HG02759 (cell line): ENCODE measurements around the gene OR52M1.
"Not testable (repeated sequence)": the region's sequence is repeated elsewhere in the genome, so short reads cannot be mapped to it uniquely, and the experiment has no call there.

Source experiments
- ATAC-seq: cut with Tn5 transposase; IDR thresholded peaks from one replicate; pipeline ENCODE4 v1.9.1; 2021; ENCODE audit warnings: mild to moderate bottlenecking, moderate library complexity; ENCODE audit not compliant: unreplicated experiment

The OR52M1 gene, protein sequence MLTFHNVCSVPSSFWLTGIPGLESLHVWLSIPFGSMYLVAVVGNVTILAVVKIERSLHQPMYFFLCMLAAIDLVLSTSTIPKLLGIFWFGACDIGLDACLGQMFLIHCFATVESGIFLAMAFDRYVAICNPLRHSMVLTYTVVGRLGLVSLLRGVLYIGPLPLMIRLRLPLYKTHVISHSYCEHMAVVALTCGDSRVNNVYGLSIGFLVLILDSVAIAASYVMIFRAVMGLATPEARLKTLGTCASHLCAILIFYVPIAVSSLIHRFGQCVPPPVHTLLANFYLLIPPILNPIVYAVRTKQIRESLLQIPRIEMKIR

DNA sequence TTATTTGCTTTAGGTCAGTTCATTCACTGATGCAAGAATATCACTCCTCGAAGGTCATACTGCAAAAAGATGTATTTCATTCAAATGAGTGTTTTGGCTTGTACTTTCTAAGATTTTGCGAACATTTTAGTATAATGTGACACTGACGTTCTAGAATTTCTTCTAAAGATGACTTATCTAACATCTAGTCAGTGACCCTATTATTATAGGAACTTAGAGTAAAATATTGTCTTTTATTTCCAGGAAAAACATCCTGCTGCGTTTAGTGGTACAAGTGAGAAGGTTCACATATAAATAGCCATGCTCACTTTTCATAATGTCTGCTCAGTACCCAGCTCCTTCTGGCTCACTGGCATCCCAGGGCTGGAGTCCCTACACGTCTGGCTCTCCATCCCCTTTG, at the start of gene OR52M1:
TSS of gene OR52M1 (plus strand) at position 301 of the 400 bp plus-strand sequence. CDS start at position 301, 0 bp downstream.
- ATAC-seq, result no peak

DNA sequence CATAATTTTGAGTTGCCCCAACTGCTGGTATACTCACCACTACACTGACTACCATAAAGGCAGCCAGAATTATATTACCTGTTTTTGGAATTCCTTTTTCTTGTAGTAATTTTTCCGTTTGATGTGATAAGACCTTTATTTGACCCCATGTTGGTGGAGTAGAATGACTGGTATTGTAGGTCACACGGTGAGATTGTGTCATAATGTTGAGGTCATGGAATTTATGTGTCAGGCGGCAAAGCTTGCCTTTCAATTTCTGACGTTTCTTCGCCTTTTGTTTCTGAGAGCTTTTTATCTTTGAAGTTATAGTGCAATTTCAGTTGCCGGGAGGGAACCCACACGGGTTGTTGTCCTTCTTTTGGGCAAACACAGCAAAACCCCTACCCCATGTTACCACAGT, 49.5 kb upstream of the OR52M1 start:
- ATAC-seq, result no peak

DNA sequence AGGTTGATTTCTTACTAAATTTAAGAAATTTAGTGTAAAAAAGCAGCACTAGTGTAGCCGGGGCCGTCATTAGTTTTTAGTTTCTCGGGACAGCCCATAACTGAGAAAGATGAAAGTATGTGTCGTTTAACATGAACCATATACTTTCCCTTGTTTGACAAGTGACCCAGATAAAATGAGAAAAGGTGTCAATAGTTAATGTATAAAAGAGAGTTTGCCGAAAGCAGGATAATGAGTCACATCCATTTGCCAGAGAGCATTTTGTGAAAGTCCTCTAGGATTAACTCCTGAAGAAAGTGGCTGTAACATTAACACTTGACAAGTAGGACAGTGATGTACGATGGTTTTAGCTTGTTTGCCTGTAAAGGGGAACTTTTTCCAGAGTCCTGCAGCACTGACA, 49.0 kb upstream of the OR52M1 start:
- no peak for ATAC-seq

DNA sequence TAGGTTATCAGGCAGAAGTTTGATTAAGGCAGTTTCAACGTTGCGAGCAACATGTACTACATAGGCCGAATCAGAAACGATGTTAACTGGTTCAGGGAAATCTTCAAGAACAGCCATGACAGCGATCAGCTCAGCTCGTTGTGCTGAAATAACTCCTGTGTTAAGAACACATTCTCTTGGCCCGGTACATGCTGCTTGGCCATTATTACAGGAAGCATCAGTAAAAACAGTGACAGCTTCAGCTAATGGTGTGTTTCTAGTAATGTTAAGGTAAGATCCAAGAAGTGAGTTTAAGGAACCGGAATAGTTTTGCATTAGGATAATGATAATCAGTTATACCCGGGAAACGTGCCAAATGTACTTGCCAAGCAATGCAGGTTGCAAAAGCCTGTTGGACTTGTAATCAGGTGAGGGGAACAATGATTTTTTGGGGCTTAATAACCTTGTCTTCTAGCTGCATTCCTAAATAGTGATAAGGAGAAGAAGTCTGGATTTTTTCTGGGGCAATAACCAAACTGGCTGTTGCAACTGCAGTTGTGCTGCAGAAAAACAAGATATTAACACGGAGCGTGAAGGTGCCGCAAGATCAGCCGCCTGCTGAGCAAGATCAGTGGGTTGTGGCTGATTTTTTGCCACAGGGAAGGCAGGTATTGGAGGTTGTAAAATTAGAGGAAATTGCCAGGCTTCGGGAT, 48.3 kb upstream of the OR52M1 start:
- ATAC-seq, result no peak

DNA sequence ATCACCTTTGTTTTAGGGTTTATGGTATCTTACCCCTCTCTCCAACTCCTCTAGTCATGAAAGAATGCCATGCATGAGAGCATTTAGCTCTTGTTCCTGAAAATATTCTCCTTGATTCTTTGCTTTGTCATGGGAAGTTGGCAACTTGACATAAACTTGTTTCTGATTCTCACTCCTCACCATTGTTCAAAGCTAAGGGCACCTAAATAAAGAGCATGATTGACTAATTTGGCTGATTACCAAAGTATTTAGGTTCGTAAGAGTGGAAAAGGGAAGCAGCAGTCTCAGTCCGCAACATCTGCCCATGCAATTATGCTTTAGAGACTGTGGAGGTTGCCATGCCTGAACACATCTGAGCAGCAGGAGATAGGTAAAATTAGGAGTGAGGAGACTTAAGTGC, 36.1 kb upstream of the OR52M1 start:
- no peak for ATAC-seq

DNA sequence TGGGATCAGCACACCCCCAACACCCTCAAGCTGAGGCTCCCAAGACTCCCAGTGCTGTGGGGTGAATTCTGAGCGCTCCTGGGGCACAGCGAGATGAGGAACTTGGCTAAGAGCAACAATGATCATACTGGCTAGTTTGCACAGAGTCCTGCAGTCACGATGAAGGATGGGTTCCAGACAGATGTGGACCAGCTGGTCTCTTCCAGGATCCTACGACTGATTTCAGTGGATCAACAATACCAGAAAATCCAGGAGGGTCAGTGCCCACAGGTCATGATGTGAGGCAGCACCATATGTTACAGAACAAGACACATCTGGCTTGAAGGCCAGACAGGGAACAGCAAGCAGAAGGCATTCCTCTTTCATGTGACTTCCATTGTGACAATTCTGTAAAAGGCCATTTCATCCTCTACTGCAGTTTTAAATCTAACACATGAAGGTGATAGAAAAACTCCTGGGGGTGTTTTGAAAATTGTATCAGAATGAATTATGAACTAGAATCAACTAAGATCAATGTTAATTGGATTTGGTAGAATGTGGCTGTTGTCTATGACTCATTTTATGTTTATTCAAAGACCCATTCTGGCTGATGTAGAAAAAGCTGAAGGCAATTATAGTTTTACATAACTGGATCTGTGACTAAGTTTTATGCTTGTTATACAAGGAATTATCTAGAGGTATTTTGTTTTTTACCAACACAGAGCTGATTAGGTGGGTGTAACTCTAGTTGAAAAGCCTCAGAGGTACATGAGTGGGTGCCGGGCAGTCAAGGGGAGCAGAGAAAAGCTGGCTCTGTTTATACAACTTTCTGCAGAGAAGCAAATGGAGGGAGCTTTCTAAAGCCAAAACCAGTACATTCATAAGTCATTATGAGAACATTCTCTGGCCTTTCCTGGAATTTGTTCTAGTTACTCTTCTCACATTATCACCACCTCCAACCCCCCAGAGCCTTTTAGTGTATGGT, 33.4 kb upstream of the OR52M1 start:
- ATAC-seq, result no peak

DNA sequence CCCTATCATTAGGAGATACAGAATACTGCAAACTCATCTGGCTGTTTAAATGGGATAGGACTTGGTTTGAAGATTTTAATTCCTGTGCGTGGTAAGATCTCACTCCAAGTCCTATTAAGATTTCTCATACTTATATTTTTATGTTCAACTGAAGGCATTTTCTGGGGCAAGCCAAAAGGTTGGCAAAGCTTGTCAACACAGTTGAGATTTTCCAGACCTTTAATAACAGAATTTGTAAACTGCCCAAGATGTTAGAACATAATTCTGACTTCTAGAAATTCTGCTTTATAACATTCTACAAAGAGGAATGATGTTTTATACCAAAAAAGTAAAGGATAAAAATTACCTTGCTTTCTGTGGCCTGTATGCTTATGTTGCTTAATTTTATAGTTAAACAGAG, 30.8 kb upstream of the OR52M1 start:
- no peak for ATAC-seq

DNA sequence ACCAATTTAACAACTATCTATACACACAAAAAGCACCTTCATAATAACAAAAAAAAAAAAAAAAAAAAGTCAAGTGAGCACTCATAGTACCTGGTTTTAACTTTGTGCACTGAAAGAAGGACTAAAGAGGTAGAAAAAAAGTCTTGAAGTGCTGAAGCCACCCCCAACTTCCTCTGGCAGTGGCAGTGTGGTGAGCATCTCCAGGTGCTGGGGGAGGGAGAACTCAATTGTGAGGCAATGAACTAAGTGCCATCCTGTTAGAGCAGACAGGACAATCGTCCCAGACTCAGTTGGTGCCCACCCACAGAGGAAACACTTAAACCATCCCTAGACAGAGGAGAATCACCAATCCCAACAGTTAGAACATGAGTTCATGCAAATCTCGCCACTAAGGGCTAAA, 22.7 kb upstream of the OR52M1 start:
- no peak for ATAC-seq

DNA sequence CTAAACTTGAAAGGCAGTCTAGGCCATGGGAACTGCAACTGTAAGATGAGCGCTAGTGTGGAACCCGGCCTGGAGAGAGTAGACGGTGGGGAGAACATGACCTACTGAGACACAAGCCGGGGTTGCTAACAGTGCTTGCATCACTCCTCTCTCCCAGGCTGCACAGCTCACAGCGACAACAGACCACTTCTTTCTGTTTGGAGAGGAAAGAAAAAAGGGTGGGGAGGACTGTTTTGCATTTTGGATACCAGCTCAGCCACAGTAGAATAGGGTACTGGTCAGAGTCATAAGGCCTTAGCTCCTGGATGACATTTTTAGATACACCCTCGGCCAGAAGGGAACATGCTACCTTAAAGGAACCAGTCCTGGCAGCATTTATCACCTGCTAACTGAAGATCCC, 22.2 kb upstream of the OR52M1 start:
- ATAC-seq, result no peak

DNA sequence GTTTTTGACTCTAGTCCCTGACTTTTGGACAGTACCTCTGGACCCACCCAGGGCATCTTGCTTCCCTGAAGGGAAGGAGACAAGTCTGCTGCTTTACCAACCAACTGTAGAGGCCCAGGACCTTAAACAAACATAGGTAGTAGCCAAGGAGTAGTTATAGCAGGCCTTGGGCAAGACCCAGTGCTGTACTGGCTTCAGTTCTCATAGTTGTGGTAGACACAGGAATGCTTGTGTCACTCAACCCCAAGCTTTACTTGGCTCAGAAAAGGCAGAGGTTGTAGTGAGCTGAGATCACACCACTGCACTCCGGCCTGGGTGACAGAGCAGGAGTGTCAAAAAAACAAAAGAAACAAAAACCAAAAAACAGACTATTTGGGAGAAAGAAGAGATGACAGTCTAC, 21.3 kb upstream of the OR52M1 start:
- ATAC-seq, result no peak

DNA sequence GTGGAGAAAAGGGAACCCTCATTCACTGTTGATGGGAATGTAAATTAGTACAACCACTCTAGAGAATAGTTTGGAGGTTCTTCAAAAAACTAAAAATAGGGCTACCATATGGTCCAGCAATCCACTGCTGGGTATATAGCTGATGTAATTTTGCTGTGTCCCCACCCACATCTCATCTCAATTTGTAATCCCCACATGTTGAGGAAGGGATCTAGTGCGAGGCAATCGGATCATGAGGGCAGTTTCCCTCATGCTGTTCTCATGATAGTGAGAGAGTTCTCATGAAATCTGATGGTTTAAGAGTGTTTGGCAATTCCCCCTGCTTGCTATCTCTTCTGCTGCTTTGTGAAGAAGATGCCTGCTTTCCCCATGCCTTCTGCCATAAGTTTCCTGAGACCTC, 17.1 kb upstream of the OR52M1 start:
- ATAC-seq, result no peak

DNA sequence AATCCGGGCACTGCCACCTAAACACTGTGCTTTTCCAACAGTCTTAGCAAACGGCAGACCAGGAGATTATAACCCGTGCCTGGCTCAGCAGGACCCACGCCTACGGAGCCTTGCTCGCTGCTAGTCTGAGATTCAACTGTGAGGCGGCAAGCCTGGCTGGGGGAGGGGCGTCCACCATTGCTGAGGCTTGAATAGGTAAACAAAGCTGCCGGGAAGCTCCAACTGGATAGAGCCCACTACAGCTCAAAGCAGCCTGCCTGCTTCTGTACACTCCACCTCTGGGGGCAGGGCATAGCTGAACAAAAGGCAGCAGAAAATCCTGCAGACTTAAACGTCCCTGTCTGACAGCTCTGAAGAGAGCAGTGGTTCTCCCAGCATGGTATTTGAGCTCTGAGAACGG, 13.3 kb upstream of the OR52M1 start:
- not testable (repeated sequence) for ATAC-seq

DNA sequence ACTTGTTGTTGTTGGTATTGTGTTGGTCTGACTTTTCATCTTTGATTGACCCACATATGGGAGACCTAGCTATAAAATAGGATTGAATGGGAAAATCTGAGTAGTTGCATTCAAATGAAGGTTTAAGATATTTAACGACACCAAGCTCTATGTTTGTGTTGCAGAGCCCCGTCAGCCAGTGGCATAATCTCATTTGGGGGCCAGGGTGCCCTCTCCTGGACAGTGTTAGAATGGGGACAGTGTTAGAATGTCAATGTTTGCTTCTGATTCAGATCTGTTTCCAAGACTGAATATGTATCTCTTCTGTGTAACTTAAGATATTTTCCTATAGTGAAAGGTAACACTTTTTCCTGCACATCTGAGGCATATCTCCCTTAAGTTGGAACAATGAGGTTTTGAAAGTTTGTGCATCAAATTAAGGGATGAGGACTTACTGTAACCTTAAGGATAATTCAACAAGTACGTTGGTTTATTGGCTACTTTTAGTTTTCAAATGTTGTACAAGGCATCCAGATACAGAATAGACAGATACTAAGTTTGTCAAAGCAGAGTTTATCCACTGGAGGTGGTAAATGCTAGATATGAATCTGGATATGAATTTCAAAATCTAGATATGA, 5.3 kb upstream of the OR52M1 start:
- ATAC-seq, result peak; percentile 55

DNA sequence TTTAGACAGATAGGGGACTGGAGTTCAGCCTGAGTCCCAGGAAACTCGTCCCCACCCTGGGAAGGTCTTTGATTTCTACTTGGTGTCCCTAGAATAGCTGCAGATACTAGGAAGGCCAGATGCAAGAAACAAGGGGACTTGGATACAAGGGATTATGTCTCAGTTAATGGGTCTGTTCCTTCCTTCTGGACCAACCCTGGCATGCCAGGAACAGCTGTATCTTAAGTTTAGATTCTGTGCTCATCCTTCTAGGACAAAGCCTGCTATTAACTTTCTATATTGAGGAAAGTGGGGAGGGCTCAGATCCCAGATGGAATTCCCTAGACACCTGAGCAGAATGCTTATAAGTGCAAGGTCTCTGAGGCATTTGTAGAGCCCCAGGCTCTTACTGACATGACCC, 3.9 kb upstream of the OR52M1 start:
- ATAC-seq, result no peak

DNA sequence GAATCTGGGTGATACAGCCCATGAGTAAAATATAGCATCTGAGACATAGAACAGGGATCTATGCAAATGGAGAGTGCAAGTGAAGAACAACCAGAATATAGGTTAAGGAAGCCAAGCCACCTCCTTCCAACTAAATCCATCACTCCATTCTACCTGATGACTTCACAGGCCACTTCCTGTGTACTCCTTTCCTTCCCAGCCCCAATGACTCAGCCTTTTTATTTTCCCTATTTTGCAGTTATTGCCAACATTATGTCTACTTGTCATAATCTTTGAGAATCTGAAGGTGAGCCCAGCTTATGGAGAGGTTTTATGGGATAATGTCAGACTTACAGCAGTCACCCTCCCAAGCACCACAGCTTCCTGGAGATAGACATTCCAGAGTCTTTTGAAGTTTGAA, 1.4 kb upstream of the OR52M1 start:
- no peak for ATAC-seq

DNA sequence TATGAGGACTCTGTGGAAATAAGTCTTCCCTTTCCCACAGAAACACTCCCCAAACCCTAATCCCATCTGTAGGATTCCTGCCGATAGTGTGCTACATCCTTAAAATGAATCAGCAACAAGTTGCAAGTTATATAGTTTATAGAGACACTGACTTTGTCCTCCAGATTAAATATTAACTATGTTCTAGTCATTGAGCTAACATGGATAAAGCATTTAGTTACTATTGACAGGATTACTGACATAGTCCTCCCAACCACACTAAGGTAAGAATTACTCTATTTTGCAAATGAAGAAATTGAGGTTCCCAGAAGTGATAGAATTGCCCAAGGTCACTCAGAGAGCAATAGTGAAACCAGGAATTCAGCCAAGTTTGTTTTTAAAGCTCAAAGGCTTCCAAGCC, 1.9 kb downstream of the OR52M1 start:
- ATAC-seq, result no peak

DNA sequence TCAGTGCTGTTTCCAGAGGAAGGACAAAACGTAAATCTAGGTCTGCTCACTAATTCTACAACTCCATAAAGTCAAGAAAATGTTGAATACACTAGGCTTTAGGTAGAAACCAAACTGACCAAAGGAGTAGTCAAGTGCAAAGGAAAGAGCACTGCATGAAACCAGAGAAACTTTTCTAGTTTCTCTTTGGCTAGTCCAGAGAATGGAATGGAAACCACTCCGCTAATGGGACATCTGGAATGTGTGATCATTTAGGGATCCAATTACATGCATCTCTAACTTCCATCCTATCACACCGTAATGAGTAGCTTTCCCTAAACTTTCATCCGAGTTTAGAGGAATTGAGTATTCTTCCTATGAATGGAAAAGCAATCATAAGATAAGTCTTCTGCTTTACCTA, 2.4 kb downstream of the OR52M1 start:
- ATAC-seq, result no peak

DNA sequence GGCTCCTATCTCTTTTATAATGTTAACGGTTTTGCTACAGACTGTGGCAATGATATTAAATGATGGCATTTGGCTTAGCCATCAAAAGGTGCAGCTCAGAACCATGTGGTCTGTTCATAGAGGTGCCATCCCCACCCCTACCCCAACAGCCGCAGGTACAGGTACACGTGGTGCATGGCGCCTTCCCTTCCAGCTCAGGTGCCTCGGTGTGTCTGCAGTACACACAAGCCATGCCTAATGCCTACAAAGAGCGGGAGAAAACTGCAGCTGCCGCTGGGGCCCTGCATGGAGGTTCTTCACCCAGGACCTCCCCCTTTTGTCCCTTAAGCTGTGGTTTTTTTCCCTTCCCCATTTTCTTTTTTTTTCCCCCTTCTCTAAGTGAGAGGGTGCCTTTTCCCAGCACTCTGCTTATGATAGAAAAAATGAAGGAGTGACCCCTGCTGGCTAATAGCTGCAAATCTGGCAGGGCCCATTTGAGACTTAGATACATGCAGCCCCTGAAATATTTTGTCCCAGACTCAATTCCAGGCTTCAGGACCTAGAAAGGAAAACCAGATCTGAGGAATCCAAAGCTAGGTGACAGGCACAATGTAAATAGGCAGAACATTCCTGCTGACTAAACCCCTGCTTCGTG, 6.5 kb downstream of the OR52M1 start:
- ATAC-seq, result no peak

DNA sequence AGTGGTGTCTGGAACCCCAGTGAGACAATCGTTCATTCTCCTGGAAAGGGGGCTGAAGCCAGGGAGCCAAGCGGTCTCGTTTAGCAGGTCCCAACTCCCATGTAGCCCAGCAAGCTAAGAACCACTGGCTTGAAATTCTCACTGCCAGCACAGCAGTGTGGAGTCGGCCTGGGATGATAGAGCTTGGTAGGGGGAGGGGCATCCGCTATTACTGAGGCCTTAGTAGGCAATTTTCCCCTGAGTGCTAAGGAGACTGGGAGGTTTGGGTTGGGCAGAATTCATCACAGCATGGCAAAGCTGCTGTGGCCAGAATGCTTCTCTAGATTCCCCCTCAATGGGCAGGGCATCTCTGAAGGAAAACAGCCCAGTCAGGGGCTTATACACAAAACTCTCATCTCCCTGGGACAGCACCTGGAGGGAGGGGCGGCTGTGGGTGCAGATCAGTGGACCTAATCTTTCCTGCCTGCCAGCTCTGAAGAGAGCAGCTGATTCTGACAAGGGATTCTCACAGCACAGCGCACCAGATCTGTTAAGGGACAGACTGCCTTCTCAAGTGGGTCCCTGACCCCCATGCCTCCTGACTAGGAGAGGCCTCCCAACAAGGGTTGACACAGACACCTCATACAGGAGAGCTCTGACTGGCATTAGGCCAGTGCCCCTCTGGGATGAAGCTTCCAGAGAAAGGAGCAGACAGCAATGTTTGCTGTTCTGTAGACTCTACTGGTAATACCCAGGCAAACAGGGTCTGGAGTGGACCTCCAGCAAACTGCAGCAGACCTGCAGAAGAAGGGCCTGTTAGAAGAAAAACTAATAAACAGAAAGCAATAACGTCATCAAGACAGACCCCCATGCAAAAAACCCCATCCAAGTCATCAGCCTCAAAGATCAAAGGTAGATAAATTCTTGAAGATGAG, 14.8 kb downstream of the OR52M1 start:
- ATAC-seq, result no peak

DNA sequence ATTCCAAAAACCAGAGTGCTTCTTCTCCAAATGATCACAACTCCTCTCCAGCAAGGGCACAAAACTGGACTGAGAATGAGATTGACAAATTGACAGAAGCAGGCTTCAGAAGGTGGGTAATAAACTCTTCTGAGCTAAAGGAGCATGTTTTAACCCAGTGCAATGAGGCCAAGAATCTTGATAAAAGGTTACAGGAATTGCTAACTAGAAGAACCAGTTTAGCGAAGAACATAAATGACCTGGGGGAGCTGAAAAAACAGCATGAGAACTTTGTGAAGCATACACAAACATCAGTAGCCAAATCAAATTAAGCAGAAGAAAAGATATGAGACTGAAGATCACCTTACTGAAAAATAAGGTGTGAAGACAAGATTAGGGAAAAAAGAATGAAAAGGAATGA, 15.5 kb downstream of the OR52M1 start:
- no peak for ATAC-seq
